Measurements from ENCODE around the gene HADH.

Gene HADH

DNA sequence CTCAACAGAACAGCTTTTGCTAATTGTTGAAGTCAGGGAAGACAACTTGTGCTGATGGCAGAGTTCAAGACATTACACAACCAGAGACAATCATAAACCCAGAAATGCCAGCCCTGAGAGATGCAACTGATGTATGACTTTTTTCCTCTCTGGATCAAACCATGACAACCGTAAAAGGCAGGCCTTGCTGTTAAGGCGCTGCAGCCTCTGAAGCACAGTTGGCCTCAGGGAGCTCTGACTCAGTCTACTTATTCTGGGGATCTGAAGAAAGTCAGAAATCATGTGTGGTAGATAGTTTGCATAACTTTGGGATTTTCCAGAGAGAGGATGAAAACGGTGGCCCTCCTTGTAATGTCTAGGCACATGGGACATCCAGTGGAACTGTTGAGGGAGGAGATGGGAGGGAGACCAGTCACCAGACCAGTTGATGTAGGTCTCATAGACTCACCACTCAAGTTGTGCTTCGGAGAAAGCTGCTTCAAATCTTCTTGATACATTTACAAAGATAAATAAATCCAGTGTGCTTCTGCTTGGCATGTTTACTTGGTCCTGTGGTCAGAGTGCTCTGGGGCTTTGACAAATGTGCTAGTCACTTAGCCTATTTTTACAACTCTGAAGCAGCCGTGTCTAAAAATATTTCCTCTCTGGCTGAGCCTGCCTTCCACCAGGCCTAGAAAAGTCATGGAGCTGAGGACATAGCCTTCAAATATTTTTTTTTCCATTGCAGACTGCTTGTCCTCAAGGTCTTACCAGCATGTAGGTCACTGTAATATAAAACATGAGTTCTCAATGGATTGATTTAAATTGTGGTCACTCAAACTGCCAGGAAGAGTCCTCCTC, 7.5 kb downstream of the HADH start:
- H3K36me3 ChIP-seq (ENCODE audit: control insufficient read depth, insufficient read depth, low read length): peaks cover 17% of the 10 kb centered on the region
- no peak overlapping the region for H3K9ac ChIP-seq (ENCODE audit: low read length)

DNA sequence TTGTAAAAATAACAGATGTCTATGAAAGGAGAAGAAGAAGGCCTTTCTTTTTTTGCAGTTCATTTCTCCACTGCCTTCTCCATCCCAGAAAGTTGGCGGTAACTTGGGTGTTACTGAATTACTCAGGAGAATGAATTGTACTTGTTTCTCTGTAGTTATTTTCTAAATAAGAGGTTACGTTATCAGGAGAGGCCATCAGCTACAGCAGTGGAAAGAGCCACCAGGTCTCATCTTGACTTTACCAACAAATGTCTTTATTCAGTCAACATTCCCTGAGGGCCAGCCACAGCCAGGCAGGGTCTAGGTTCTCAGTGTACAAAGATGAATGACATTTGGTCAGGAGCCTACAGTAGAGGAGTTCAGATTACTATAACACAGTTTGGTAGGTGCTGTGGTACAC, 8.1 kb downstream of the HADH start:
- peaks cover 20% of the 10 kb centered on the region for H3K36me3 ChIP-seq (ENCODE audit: control insufficient read depth, insufficient read depth, low read length)
- no peak overlapping the region for H3K9ac ChIP-seq (ENCODE audit: low read length)
- H3K27ac ChIP-seq (ENCODE audit: low read depth, low read length): no peak overlapping the region
- no peak overlapping the region for H3K4me3 ChIP-seq (ENCODE audit: low read depth, low read length)
- no peaks in the 10 kb centered on the region for H3K27me3 ChIP-seq (ENCODE audit: control insufficient read depth, insufficient read depth, low read length)
- peaks cover 10% of the 10 kb centered on the region for H3K9me3 ChIP-seq (ENCODE audit: control insufficient read depth, insufficient read depth, low read depth, low read length)
- H3K4me1 ChIP-seq (ENCODE audit: control insufficient read depth, insufficient read depth, low read length): peaks cover 11% of the 10 kb centered on the region; the same call in 1 of the 2 replicates

More for the DNA sequence above, 7.5 kb downstream of the HADH start:
- Histone ChIP-seq H3K27ac (ENCODE audit: low read depth, low read length) (no peak overlapping the region), H3K4me3 (ENCODE audit: low read depth, low read length) (no peak overlapping the region), H3K4me1 (ENCODE audit: control insufficient read depth, insufficient read depth, low read length) (peaks cover 11% of the 10 kb centered on the region; the same call in 1 of the 2 replicates), H3K9me3 (ENCODE audit: control insufficient read depth, insufficient read depth, low read depth, low read length) (peaks cover 5% of the 10 kb centered on the region), H3K27me3 (ENCODE audit: control insufficient read depth, insufficient read depth, low read length) (no peaks in the 10 kb centered on the region)

GRCh38 chr4:107999932-108000539, 10.3 kb downstream of the HADH start:
- H3K27me3 ChIP-seq (ENCODE audit: control insufficient read depth, insufficient read depth, low read length): no peaks in the 10 kb centered on the region
- peaks cover 11% of the 10 kb centered on the region for H3K9me3 ChIP-seq (ENCODE audit: control insufficient read depth, insufficient read depth, low read depth, low read length)
- peaks cover 11% of the 10 kb centered on the region; the same call in 1 of the 2 replicates for H3K4me1 ChIP-seq (ENCODE audit: control insufficient read depth, insufficient read depth, low read length)
- no peak overlapping the region for H3K27ac ChIP-seq (ENCODE audit: low read depth, low read length)
- H3K9ac ChIP-seq (ENCODE audit: low read length): no peak overlapping the region
- peaks cover 21% of the 10 kb centered on the region for H3K36me3 ChIP-seq (ENCODE audit: control insufficient read depth, insufficient read depth, low read length)
- H3K4me3 ChIP-seq (ENCODE audit: low read depth, low read length): no peak overlapping the region

- Histone ChIP-seq H3K27me3 (ENCODE audit: control insufficient read depth, insufficient read depth, low read length) (no peaks in the 10 kb centered on the region), H3K9ac (ENCODE audit: low read length) (no peak overlapping the region), H3K4me1 (ENCODE audit: control insufficient read depth, insufficient read depth, low read length) (peaks cover 11% of the 10 kb centered on the region; the same call in 1 of the 2 replicates), H3K4me3 (ENCODE audit: low read depth, low read length) (no peak overlapping the region), H3K27ac (ENCODE audit: low read depth, low read length) (no peak overlapping the region), H3K36me3 (ENCODE audit: control insufficient read depth, insufficient read depth, low read length) (peaks cover 21% of the 10 kb centered on the region), H3K9me3 (ENCODE audit: control insufficient read depth, insufficient read depth, low read depth, low read length) (peaks cover 11% of the 10 kb centered on the region)
Measured at GRCh38 chr4:108001540-108002135, 11.9 kb downstream of the HADH start.

DNA sequence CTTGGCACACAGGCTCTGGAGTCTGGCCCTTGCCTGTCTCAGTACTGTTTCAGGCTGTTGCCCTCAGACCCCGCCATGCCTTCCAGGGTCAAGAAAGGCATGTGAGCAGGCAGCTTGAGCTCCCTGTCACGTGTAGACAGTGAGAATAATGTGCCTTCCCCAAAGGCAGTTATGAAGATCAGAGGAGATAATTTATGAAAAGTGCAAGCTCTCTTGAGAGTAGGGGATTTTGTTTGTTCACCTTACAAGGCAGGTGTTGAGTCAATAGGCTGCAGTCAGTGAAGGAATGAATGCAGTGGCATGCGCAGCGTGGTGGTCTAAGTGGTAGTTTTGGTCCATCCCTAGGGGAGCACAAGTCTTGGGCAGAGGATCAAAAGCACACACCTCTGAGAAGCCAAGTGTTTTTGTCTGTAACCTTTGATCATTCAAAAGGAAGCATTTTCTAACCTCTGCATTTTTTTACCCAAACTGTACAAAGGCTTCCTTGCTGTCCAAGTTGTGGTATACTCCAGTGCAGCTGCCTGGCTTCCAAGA, 14.4 kb downstream of the HADH start:
- H3K27me3 ChIP-seq (ENCODE audit: control insufficient read depth, insufficient read depth, low read length): no peaks in the 10 kb centered on the region
- peaks cover 15% of the 10 kb centered on the region for H3K9me3 ChIP-seq (ENCODE audit: control insufficient read depth, insufficient read depth, low read depth, low read length)
- H3K27ac ChIP-seq (ENCODE audit: low read depth, low read length): no peak overlapping the region
- H3K36me3 ChIP-seq (ENCODE audit: control insufficient read depth, insufficient read depth, low read length): peaks cover 21% of the 10 kb centered on the region
- H3K9ac ChIP-seq (ENCODE audit: low read length): no peak overlapping the region
- peaks cover 11% of the 10 kb centered on the region; the same call in 1 of the 2 replicates for H3K4me1 ChIP-seq (ENCODE audit: control insufficient read depth, insufficient read depth, low read length)
- H3K4me3 ChIP-seq (ENCODE audit: low read depth, low read length): no peak overlapping the region

GRCh38 chr4:108004646-108005045, 15.0 kb downstream of the HADH start:
- Histone ChIP-seq H3K27me3 (ENCODE audit: control insufficient read depth, insufficient read depth, low read length) (no peaks in the 10 kb centered on the region), H3K36me3 (ENCODE audit: control insufficient read depth, insufficient read depth, low read length) (peaks cover 24% of the 10 kb centered on the region), H3K4me3 (ENCODE audit: low read depth, low read length) (no peak overlapping the region), H3K27ac (ENCODE audit: low read depth, low read length) (no peak overlapping the region), H3K4me1 (ENCODE audit: control insufficient read depth, insufficient read depth, low read length) (peaks cover 11% of the 10 kb centered on the region; the same call in 1 of the 2 replicates), H3K9me3 (ENCODE audit: control insufficient read depth, insufficient read depth, low read depth, low read length) (peaks cover 17% of the 10 kb centered on the region), H3K9ac (ENCODE audit: low read length) (no peak overlapping the region)

DNA sequence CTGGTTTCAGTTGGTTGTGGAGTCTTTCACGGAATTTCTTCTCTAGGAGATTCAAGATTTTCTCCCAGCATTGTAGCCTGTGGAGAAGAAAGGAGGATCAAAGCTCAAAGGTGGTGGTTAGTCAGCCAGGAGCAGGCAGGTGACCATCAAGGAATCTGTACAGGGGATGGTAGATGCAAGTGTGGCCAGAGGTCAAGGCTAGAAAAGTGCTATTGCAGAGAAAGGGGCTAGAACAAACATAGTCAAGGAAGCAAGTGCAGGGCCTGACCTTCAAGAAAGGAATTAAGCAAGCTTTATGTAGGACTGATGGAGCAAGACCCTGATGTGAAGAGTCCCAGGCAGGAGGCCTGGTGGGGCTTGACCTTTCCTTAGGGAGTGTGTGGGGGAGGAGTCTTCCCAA, 16.1 kb downstream of the HADH start:
- no peak overlapping the region for H3K4me3 ChIP-seq (ENCODE audit: low read depth, low read length)
- peaks cover 17% of the 10 kb centered on the region for H3K9me3 ChIP-seq (ENCODE audit: control insufficient read depth, insufficient read depth, low read depth, low read length)
- H3K4me1 ChIP-seq (ENCODE audit: control insufficient read depth, insufficient read depth, low read length): peaks cover 11% of the 10 kb centered on the region; the same call in 1 of the 2 replicates
- H3K27ac ChIP-seq (ENCODE audit: low read depth, low read length): no peak overlapping the region
- peaks cover 24% of the 10 kb centered on the region for H3K36me3 ChIP-seq (ENCODE audit: control insufficient read depth, insufficient read depth, low read length)
- H3K9ac ChIP-seq (ENCODE audit: low read length): no peak overlapping the region
- no peaks in the 10 kb centered on the region for H3K27me3 ChIP-seq (ENCODE audit: control insufficient read depth, insufficient read depth, low read length)

DNA sequence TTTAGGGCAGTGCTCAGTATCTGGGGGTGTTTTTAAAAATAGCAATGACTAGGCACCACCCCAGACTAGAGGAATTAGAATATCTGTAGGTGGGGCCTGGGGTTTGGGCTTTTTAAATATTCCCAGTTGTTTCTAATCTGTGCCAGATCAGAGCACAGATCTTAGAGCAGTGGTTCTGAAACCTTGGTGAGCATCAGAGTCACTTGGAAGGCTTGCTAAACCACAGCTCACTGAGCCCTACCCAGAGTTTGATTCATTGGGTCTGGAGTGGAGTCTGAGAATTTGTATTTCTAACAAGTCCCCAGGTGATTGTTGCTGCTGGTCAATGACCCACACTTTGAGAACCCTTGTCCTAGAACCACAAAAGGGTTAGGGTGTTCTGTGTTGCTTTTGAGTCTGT, 16.7 kb downstream of the HADH start:
- Histone ChIP-seq H3K4me1 (ENCODE audit: control insufficient read depth, insufficient read depth, low read length) (peaks cover 11% of the 10 kb centered on the region; the same call in 1 of the 2 replicates), H3K9ac (ENCODE audit: low read length) (no peak overlapping the region), H3K27me3 (ENCODE audit: control insufficient read depth, insufficient read depth, low read length) (no peaks in the 10 kb centered on the region), H3K27ac (ENCODE audit: low read depth, low read length) (no peak overlapping the region), H3K9me3 (ENCODE audit: control insufficient read depth, insufficient read depth, low read depth, low read length) (peaks cover 17% of the 10 kb centered on the region), H3K4me3 (ENCODE audit: low read depth, low read length) (no peak overlapping the region), H3K36me3 (ENCODE audit: control insufficient read depth, insufficient read depth, low read length) (peaks cover 27% of the 10 kb centered on the region)

- H3K4me3 ChIP-seq (ENCODE audit: low read depth, low read length): no peak overlapping the region
- peaks cover 27% of the 10 kb centered on the region for H3K36me3 ChIP-seq (ENCODE audit: control insufficient read depth, insufficient read depth, low read length)
- no peak overlapping the region for H3K9ac ChIP-seq (ENCODE audit: low read length)
- H3K4me1 ChIP-seq (ENCODE audit: control insufficient read depth, insufficient read depth, low read length): peaks cover 11% of the 10 kb centered on the region; the same call in 1 of the 2 replicates
- no peaks in the 10 kb centered on the region for H3K27me3 ChIP-seq (ENCODE audit: control insufficient read depth, insufficient read depth, low read length)
- no peak overlapping the region for H3K27ac ChIP-seq (ENCODE audit: low read depth, low read length)
- H3K9me3 ChIP-seq (ENCODE audit: control insufficient read depth, insufficient read depth, low read depth, low read length): peaks cover 9% of the 10 kb centered on the region; the same call in 1 of the 2 replicates
Measured at GRCh38 chr4:108007984-108008383, 18.3 kb downstream of the HADH start.

DNA sequence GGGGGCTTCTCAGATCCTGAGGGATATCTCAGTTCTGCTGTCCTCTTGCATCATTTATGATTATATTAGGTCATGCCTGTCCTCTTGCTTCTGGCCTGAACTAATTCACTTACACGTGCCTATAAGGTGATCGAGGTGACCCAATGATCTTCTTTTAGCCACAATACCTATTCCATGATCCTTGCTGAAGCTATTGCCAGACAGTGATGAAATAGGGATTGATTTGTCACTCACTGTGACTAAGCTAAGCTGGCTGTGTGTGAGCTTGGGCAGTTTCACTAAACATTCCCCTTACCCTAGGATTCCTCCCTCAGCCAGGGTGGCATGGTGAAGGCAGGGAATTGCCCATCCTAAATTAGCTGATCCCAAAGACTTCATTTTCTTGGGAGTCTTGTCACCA, 19.0 kb downstream of the HADH start:
- H3K27me3 ChIP-seq (ENCODE audit: control insufficient read depth, insufficient read depth, low read length): no peaks in the 10 kb centered on the region
- no peak overlapping the region for H3K4me3 ChIP-seq (ENCODE audit: low read depth, low read length)
- H3K9me3 ChIP-seq (ENCODE audit: control insufficient read depth, insufficient read depth, low read depth, low read length): peaks cover 9% of the 10 kb centered on the region; the same call in 1 of the 2 replicates
- H3K27ac ChIP-seq (ENCODE audit: low read depth, low read length): no peak overlapping the region
- peaks cover 29% of the 10 kb centered on the region for H3K36me3 ChIP-seq (ENCODE audit: control insufficient read depth, insufficient read depth, low read length)
- peaks cover 11% of the 10 kb centered on the region; the same call in 1 of the 2 replicates for H3K4me1 ChIP-seq (ENCODE audit: control insufficient read depth, insufficient read depth, low read length)
- H3K9ac ChIP-seq (ENCODE audit: low read length): no peak overlapping the region
